Body of pancreas (tissue), 4 donors: ENCODE data around the gene SUPT3H. TPM values are rescaled to one million over a fixed set of nuclear protein-coding genes. Genes with fewer than 3 reads are reported as not detected.

Experiments
- ATAC-seq: fragments of 150-250 bp; one replicate; pipeline ENCODE4 v1.9.1; 2016
- DNase-seq, 4 donors: peaks; one replicate each; pipeline ENCODE4 v3.0.0-alpha.2; 2019
- H3K27ac ChIP-seq, 4 donors: fragments of 200-600 bp; sonication (generic); 1 replicate in 3 of 4; 2 replicates in 1 of 4; pipeline versions ENCODE4 v1.5.1 to v1.6.1; 2016 to 2019; ENCODE audit warnings: mild to moderate bottlenecking in 1 of 4, mixed read lengths in 1 of 4, moderate library complexity in 1 of 4
- H3K27me3 ChIP-seq, 2 donors: fragments of 200-600 bp; sonication (generic); one replicate each; pipeline ENCODE4 v1.6.0; 2016; ENCODE audit warnings: mild to moderate bottlenecking in 1 of 2
- H3K36me3 ChIP-seq, 2 donors: fragments of 200-600 bp; sonication (generic); replicated peaks in 1 of 2; 2 replicates each; pipeline ENCODE4 v1.5.1; 2016; ENCODE audit warnings: low read depth in 2 of 2; ENCODE audit not compliant: insufficient read depth in 1 of 2
- H3K4me1 ChIP-seq: fragments of 200-600 bp; sonication (generic); one replicate; pipeline ENCODE4 v1.6.0; 2016
- H3K4me3 ChIP-seq, 2 donors: fragments of 200-600 bp; sonication (generic); 1 replicate in 1 of 2; 2 replicates in 1 of 2; pipeline ENCODE4 v1.5.1; 2016 to 2019
- H3K9me3 ChIP-seq, 3 donors: fragments of 200-600 bp; sonication (generic); 1 replicate in 2 of 3; 2 replicates in 1 of 3; pipeline ENCODE4 v1.5.1; 2016
- CTCF ChIP-seq, 7 experiments: fragments of 450-650 bp in 4 of 7; fragments of 200-600 bp in 3 of 7; sonication (generic) in 3 of 7; IDR thresholded peaks; one replicate each; pipeline ENCODE4 v1.5.1; 2016 to 2019; ENCODE audit warnings: antibody characterized with exemption in 7 of 7
- POLR2A ChIP-seq, 3 donors: fragments of 450-650 bp; IDR thresholded peaks; one replicate each; pipeline ENCODE4 v1.6.1; 2016; ENCODE audit warnings: antibody characterized with exemption in 3 of 3, mild to moderate bottlenecking in 2 of 3
- WGBS, 2 donors: methylation state at CpG; one replicate each; pipeline ENCODE4 v1.1.5; 2017; 5-methylcytosine and 5-hydroxymethylcytosine counted together
- intact Hi-C: fragments of 100-400 bp; cut with DNase I; formaldehyde crosslinking; loops from one replicate; pipeline ENCODE4 v1.15.1; 2023
- total RNA-seq, 2 donors: library from RNA; depleted of rRNA; stranded (reverse); fragments of >200 nt; gene quantifications; one replicate each; pipeline ENCODE4 v1.1.0, GENCODE V29; 2016

The SUPT3H gene
- total RNA-seq, 2 donors from 2014 or later = 4.9 to 6.7 TPM

- Histone ChIP-seq H3K36me3 (no peaks in the 10 kb centered on the region), H3K9me3 (no peaks in the 10 kb centered on the region), H3K27ac (no peak overlapping the region), H3K4me3 (no peak overlapping the region), H3K4me1 (no peaks in the 10 kb centered on the region), H3K27me3 (no peaks in the 10 kb centered on the region)
- no peak for DNase-seq
- ATAC-seq = no peak
- no peak for TF ChIP-seq POLR2A (IDR thresholded peaks at IDR 0.05)
- intact Hi-C loops = no loop called here
Measured at GRCh38 chr6:45138765-45139164, 239.0 kb downstream of the SUPT3H start.

GRCh38 chr6:45136495-45136894, 241.2 kb downstream of the SUPT3H start:
- Histone ChIP-seq H3K27ac (no peak overlapping the region), H3K36me3 (no peaks in the 10 kb centered on the region), H3K9me3 (no peaks in the 10 kb centered on the region), H3K4me3 (no peak overlapping the region), H3K4me1 (no peaks in the 10 kb centered on the region), H3K27me3 (no peaks in the 10 kb centered on the region)
- ATAC-seq (no peak), DNase-seq (no peak)
- TF ChIP-seq CTCF (IDR thresholded peaks at IDR 0.05) = no peak
- no peak for TF ChIP-seq POLR2A (IDR thresholded peaks at IDR 0.05)
- intact Hi-C loops = no loop called here

- intact Hi-C loops = no loop called here
- no peak overlapping the region for H3K4me3 ChIP-seq
- no peaks in the 10 kb centered on the region for H3K27me3 ChIP-seq
- ATAC-seq = no peak
- no peak for DNase-seq
- H3K36me3 ChIP-seq = no peaks in the 10 kb centered on the region
- no peak overlapping the region for H3K27ac ChIP-seq
- H3K9me3 ChIP-seq = no peaks in the 10 kb centered on the region
- H3K4me1 ChIP-seq = no peaks in the 10 kb centered on the region
- 25 to 28% methylated on average over 1 of the region's 1 CpG for WGBS, 2 donors
- TF ChIP-seq POLR2A (IDR thresholded peaks at IDR 0.05) (no peak), CTCF (IDR thresholded peaks at IDR 0.05) (no peak)
Measured at GRCh38 chr6:45132658-45133294, 245.0 kb downstream of the SUPT3H start.

- WGBS, 2 donors = 67 to 85% methylated on average over 1 of the region's 1 CpG
- DNase-seq (no peak), ATAC-seq (no peak)
- Histone ChIP-seq H3K27ac (no peak overlapping the region), H3K9me3 (no peaks in the 10 kb centered on the region), H3K36me3 (no peaks in the 10 kb centered on the region), H3K4me1 (no peaks in the 10 kb centered on the region), H3K27me3 (no peaks in the 10 kb centered on the region), H3K4me3 (no peak overlapping the region)
- TF ChIP-seq CTCF (IDR thresholded peaks at IDR 0.05) = no peak
- no peak for TF ChIP-seq POLR2A (IDR thresholded peaks at IDR 0.05)
- intact Hi-C loops = no loop called here
Measured at GRCh38 chr6:45132059-45132458, 245.7 kb downstream of the SUPT3H start.

- DNase-seq (no peak), ATAC-seq (no peak)
- WGBS, 2 donors = 88 to 100% methylated on average over 1 of the region's 1 CpG
- H3K36me3 ChIP-seq = no peaks in the 10 kb centered on the region
- H3K4me1 ChIP-seq = no peaks in the 10 kb centered on the region
- H3K9me3 ChIP-seq = no peaks in the 10 kb centered on the region
- H3K4me3 ChIP-seq = no peak overlapping the region
- TF ChIP-seq CTCF (IDR thresholded peaks at IDR 0.05) (no peak), POLR2A (IDR thresholded peaks at IDR 0.05) (no peak)
- no peak overlapping the region for H3K27ac ChIP-seq
- intact Hi-C loops = no loop called here
- no peaks in the 10 kb centered on the region for H3K27me3 ChIP-seq
Measured at GRCh38 chr6:45129051-45129450, 248.7 kb downstream of the SUPT3H start.
